ENCODE measurements around the gene NLRP8.
"Not testable (repeated sequence)": the region's sequence is repeated elsewhere in the genome, so short reads cannot be mapped to it uniquely, and the experiment has no call there.

Gene NLRP8
- 0 to 0.06 reads per million in 2 experiments for total RNA-seq

DNA sequence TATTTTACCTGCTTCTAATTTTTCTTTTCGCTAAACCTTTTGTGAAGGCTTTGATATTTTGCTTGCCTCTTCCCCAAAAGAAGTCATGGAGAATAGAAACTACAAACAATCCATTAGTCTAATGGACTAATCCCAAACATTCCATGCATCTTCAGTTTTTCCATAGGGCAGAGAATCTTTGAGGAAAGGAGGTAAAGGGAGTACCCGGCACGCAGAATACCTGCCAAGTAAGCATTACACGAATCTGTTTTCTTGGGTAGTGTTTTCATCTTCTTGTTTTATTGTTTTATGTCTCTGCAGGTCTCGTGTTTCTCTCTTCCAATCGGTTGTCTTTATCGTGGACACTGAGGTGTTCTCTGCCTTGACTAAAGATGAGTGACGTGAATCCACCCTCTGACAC, at the start of gene NLRP8:
Gene NLRP8, plus strand, starts transcription at position 301 of the 400 bp plus-strand sequence.
- DNase-seq (ENCODE audit: low read depth) = no peak

DNA sequence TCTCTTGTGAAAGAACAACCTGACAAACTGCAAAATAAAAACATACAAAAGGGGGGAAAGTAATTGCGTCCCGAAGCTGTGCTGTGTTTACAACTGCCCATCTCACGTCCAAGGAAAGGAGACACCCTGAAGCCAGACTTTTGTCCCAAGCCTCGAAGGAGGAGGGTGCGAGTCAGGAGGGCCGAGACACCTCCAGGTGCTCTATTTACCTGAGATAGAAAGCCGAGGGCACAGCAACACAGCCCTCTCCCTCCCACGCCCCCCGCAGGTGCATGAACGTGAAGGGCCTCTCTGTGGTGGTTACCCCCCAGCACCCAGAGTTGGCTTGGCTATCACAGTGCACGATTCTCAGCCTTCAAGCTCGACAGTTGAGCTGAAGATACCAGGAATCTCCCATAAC, 48.7 kb upstream of the NLRP8 start:
- no peak for DNase-seq (ENCODE audit: low read depth)

DNA sequence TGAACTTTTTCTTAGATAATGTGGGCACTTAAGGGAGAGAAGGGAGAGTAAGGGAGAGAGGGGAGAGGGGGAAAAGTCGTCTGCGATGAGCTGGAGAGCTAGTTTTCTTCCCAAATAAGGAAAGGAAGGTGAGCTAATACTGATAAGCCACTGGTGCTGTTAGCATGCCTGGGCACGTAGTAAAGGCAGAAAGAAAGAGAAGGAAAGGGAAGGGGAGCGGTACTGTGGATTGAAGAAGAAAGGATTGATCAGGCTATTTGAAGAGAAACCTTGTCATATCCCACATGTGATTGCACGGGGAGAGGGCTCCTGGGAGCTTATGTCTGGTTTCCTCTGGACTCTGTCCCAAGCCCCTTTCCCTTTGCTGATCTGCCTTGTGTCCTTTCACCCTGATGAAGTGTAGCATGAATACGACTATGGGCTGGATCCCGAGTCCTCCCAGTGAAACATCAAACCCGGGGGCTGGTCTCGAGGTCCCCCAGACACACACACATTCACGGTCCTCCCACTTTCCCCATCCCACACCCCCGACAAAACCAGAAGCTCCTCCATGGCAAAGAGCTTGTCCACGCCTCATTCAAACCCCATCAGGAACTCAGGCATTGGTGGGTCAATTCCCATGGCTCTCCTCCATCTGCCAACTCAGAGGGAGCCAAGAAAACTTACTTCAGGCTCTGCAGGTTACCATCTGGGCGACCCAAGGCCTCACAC, 46.1 kb upstream of the NLRP8 start:
- no peak for DNase-seq (ENCODE audit: low read depth)

DNA sequence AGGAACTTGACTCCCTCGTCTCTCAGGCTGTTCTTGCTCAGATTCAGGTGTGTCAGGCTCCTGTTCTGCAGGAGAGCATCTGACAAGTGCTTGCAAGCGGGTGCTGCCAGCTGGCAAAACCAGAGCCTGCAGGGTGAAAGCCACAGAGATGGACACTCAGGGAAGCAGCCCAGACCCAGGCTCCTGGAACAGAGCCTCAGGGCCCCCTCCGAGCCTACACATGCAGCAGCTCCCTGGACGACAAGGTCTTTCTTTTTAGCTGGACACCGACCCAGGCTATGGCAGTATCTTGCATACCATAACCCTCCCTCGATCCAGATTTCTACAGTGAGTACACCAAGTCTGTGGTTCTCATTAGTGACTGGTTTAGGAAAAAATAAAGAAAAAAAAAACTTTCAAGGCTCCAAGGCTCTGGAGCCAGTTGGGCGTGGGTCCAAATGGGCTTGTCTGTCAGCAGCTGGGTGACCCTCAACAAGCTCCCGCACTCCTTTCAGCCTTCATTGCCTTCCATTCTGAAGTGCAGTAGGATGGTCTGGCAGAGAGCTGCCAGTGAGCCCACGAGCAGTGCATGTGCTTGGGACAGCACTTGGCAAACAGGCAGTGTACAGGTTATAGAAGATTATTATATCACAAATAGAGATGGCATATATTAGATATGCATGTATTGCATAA, 45.4 kb upstream of the NLRP8 start:
- DNase-seq (ENCODE audit: low read depth) = no peak

DNA sequence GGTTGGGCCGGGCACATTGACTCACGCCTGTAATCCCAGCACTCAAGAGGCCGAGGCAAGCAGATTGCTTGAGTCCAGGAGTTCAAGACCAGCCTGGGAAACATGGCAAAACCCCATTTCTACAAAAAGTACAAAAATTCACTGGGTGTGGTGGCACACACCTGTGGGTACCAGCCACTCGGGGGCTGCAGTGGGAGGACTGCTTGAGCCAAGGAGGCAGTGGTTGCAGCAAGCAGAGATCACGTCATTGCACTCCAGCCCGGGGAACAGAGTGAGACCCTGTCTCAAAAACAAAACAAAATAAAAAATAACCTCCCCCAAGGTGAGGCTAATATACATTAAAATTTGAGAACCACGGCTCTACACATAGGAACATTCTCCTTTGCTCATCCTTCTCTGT, 40.3 kb upstream of the NLRP8 start:
- no peak for DNase-seq (ENCODE audit: low read depth)

DNA sequence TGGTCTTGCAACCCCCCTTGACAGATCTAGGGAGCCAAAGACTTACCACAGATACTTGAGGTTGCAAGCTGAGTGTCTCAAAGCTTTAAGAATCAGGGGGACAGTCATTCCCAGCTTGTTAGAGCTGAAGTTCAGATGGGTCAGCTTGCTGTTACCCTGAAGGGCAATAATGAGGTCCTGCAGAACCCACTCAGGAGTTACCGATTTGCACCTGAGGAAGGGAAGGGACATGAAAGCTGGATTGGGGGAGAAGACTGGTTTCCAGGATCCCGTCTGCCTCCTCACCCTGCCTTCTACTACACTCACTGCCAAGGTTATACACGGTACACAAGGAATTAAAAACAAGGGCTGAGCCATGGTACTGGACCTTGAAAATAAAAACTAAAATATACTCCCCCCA, 39.9 kb upstream of the NLRP8 start:
- DNase-seq (ENCODE audit: low read depth) = no peak

DNA sequence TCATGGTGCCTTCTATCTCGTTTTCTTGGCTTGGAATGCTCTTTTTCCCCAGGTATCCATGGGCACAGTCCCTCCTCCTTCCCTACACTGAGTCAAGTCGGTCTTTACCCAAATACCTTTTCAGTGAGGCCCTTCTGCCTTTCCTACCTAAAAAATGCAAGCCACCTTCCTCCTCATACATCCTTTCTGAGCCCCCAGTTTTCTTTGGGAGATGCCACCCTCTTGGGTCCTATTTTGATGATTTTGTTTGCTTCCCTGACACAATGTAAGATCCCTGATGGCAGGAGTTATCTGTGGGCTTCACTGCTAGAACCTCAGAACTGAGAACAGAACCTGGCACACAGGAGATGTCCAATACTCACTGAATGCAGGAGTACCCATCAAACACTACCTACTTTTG, 37.8 kb upstream of the NLRP8 start:
- no peak for DNase-seq (ENCODE audit: low read depth)

DNA sequence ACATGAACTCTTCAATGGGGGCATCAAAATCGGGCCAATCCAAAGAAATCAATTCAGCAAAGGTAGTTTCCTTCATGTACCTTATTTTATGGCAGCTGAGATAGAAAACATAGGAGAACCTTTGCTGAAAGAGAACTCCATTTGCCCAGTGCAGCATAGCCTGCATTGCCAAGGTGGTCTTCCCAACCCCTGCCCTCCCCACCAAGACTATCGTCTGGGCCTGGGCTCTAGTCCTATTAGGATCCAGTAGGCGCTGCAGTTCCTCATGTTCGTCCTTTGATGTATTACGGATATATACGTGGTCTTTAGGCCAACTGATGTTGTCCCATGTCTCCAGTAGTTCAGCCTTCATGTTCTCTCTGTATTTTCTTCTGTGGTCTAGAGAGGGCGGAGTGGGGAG, 34.7 kb upstream of the NLRP8 start:
- DNase-seq (ENCODE audit: low read depth) = no peak

DNA sequence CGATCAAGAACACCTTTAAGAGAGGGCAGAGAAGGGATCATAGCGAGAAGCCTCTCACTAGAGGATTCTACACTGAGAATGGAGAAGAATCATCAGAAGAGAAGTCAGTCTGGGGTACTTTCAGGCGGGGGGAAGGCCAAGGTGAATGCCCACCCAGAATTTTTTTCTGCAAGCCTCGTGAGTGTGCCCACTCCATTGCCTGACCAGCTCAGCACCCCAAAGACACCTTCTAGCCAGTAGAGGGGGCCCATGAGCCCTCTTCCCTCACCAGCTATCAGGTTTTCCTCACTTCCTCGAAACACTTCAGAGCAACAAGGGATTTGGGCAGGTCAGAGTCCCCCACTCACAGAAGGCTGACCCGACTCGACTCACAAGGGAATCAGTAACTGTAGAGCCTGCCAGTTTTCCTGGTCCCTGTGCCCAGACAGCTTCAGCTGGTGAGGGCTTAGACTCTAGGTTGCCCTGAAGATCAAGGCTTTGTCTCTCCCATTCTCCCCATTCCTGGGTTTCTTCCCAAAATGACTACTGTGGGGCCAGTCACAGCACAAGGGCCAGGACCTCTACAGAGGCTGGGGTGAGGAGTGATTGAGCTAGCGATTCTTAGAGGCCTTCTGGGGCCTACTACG, 33.9 kb upstream of the NLRP8 start:
- DNase-seq (ENCODE audit: low read depth) = no peak

DNA sequence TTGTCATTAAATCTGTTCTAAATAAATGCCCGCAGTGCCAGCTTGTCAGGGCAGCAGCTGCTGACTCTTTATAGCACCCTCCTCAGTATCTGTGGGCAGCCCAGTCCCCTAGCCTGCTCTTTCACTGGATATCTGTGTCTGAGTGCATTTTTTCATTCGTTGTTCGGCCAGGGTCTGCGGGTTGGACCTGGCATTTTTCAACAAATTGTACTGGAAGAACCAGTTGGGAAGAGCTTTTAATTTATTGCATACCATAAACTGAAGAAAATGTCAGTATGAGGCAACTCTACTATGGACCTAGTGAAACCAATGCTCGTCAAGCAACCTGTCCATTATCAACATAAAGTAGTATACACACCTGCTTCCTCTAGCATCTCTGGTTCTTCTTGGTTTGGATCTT, 24.1 kb upstream of the NLRP8 start:
- no peak for DNase-seq (ENCODE audit: low read depth)

DNA sequence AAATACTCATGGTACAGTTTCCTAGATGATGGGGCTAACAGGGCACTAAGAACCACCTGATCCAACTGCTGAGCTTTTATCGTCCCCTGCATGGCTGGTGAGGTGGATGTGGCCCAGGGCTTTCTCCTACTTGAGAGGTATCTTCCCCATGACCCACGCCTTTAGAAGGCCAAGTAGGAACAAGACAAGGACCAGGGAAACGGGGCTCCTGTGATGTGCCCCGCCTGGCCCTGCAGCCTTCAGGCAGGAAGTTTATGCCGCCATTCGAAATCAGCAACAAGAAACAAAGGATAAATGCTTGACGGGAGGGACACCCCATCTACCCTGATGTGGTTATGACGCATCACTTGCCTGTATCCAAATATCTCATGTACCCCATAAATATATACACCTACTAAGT, 19.6 kb upstream of the NLRP8 start:
- no peak for DNase-seq (ENCODE audit: low read depth)

DNA sequence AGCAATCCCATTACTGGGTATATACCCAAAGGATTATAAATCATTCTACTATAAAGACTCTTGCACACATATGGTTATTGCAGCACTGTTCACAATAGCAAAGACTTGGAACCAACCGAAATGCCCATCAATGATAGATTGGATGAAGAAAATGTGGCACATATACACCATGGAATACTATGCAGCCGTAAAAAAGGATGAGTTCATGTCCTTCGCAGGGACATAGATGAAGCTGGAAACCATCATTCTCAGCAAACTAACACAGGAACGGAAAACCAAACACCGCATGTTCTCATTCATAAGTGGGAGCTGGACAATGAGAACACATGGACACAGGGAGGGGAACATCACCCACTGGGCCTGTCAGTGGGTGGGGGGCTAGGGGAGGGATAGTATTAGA, 18.4 kb upstream of the NLRP8 start:
- not testable (repeated sequence) for DNase-seq (ENCODE audit: low read depth)

DNA sequence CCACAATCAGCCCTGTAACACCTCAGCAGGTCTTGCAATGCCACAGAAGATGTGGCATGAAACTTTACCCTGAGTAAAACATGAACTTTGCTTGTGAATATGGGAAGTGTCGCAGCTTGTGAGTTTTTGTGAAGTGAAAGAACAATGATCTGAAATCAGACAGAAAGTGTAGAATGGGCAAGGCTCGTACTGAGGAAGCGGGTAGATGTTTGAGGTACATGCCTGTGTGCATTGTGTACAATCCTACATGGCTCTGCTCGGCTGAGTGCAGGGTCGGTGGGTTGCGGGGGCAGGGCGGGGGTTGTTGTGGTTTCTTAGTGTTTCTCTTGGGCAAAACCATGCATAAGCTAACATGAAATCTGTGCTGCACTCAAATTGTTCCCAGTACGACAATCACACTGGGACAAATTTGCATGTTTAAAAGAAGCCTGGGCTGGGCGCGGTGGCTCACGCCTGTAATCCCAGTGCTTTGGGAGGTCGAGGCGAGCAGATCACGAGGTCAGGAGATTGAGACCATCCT, 16.6 kb upstream of the NLRP8 start:
- DNase-seq (ENCODE audit: low read depth) = no peak

DNA sequence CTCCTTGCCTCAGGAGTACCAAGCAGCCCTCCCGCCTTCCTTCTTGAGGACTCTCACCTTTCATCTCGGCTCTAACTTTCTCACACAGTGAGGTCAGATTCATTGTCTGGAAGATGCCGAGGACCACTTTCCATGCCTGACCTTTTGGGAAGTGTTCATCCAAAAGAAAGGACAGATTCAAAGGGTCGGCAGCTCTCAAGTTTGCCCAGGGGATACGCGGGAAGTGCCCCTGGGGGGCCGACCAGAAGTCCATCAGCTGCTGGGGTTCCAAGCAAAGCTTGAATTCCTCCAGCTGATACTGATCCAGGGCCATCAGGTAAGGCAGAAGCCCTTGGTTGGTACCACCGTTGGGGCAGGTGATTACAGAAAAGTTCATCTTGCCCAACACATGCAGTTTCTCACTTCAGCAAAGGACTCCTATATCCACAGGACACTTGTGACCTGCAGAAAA, 15.7 kb upstream of the NLRP8 start, which contains the start of gene NLRP13:
Gene NLRP13, minus strand, starts transcription at position 401 of the 451 bp plus-strand sequence. Its CDS starts 25 bp downstream, at position 376.
- DNase-seq (ENCODE audit: low read depth) = no peak

DNA sequence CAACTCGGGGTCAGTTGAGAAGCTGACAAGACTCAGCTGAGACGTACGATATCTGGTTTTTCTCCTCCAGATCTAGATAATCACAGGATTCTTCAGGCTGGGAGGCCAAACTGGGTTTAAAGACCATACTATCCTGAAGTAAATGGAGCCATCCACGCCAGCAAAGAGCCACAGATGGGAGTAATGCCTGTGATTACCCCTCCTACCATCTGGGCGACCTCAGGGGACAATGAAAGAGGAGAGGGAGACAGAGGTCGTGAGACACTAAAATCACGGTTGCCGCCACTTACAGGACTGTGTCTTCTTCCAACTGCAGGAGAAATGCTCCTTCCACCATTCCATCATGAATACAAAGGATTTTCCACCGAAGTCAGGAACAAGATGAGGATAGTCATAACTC, 12.4 kb upstream of the NLRP8 start:
- no peak for DNase-seq (ENCODE audit: low read depth)

DNA sequence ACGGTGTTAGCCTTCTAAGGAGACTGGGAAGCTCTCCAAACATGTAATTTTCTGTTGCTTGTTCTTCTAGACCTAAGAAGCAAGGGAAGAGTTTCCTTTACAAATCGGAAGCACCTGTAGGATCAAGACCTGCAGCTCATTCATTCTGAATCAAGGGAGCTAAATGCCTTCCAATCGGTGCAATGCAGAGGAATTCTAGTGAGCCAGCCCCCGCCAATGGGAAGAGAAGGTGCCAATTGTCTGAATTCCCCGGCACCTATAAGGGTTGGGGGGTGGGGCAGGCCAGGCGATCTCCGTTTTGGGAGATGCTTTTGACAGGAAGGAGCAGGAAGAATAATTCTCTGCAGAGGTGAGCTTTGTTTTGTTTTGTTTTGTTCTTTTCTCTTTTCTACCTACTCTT, 8.4 kb upstream of the NLRP8 start:
- no peak for DNase-seq (ENCODE audit: low read depth)

DNA sequence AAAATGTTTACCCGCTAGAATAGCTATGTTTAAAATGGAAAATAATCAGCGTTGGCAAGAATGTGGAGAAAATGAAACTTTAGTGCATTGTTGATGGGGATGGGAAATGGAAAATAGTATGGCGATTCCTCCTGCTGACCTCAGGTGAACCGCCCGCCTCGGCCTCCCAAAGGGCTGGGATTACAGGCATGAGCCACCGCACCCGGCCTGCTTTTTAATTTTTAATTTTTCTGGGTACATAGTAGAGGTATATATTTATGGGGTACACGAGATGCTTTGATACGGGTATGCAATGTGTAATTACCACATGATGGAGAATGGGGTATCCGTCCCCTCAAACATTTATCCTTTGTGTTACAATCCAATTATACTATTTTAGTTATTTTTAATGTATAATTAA, 7.3 kb upstream of the NLRP8 start:
- no peak for DNase-seq (ENCODE audit: low read depth)

DNA sequence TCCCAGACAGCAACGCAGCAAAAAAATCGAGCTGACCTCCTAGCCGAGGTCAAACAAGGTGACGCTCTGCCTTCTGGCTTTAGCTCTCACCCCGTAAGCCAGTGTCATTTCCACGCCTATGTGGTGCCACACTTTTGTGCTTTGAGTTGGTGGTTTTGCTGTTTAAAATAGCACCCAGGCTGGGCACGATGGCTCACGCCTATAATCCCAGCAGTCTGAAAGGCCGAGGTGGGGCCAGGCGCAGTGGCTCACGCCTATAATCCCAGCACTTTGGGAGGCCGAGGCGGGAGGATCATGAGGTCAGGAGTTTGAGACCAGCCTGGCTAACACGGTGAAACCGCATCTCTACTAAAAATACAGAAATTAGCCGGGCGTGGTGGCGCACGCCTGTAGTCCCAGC, 2.9 kb downstream of the NLRP8 start:
- not testable (repeated sequence) for DNase-seq (ENCODE audit: low read depth)

DNA sequence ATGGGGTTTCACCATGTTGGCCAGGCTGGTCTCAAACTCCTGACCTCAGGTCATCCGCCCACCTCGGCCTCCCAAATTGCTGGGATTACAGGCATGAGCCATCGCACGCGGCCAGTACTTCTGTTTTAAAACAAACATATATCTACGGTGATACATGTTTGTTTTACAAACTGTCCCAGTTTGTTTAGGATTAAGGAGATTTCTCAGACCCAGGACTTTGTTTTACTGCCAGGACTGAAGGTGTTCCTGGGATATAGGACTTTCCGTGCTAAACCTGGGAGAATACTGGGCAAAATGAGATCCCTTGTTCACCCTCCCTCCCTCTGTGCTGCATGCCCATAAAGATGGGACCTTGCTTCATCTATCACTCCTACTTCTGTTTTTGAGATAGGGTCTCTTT, 8.8 kb downstream of the NLRP8 start:
- no peak for DNase-seq (ENCODE audit: low read depth)

DNA sequence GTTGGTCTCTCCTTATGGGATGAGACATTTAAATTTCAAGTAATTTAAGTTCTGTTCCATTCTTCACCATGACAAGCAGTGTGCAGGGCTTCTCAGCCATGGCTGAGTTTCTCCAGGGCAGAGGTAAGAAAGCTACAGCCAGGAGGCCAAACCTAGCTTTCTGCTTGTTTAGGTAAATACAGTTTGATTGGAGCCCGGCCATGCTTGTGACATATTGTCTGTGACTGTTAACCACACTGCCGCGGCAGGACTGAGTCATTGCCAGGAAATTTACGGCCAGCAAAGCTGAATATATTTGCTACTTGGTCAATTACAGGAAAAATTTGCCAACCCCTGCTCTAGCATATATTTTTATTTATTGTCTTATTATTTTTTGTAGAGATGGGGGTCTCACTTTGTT, 10.7 kb downstream of the NLRP8 start:
- DNase-seq (ENCODE audit: low read depth) = no peak

DNA sequence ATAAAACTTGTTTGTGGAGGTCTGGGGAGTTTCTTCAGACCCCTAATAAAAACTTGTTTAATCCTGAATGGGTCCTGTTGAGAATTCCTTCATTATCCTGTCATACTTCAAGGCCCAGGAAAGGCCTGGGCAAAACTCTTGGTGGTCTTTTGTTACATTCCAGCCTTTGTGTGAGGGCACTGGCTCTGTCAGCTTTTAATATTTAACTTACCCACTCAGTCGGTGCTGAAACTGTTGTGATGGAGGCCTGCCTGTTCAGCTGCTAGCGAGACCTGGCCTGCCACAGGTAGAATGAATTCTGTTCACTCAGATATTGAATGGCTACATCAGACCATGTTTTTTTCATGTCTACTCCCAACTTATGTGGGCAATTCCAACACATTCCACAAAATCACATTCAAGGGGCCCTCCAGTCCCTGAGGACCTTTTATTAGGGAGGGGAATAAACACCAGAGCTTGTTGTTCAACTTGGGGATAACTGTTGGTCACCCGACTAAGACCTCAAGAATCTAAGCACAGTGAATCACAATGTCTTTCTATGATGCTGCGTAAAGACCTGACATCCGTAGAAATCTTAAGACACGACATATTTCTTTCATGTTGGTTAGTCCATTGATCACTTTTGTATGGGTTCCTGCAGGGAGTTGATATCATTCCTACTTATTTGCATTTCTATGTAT, 12.5 kb downstream of the NLRP8 start:
- DNase-seq (ENCODE audit: low read depth) = no peak

DNA sequence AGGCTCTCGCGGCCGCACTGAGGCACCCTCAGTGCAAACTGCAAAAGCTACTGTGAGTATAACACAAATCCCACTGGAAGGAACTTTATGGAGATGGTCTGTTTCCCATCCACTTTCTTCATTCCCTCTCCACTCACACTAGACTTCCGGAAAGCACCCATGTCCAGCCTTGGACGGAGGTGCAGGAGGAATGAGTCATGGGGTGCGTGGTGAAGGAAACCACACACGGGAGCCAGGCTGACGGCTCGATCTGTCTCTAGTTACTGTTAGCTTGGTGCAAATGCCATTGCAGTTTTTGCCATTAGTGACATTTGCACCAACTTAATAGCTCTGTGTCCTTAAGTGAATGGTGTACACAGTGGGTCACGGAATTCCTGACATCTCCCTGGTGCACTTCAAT, 14.6 kb downstream of the NLRP8 start:
- no peak for DNase-seq (ENCODE audit: low read depth)

Data from T follicular helper cell (primary cell).